Gastrocnemius medialis (tissue), 4 donors: Measurements from ENCODE around the gene FBXW9. TPM values are rescaled to one million over a fixed set of nuclear protein-coding genes. Genes with fewer than 3 reads are reported as not detected.

Experiments
- ATAC-seq, 2 donors: fragments of 150-250 bp; one replicate each; pipeline ENCODE4 v1.9.1; 2016
- DNase-seq, 2 donors: peaks; one replicate each; pipeline ENCODE4 v3.0.0-alpha.2; 2019
- H3K27ac ChIP-seq, 4 donors: fragments of 200-600 bp; sonication (generic); 1 replicate in 1 of 4; 2 replicates in 3 of 4; pipeline ENCODE4 v1.5.1; 2016 to 2018; ENCODE audit warnings: mild to moderate bottlenecking in 2 of 4, moderate library complexity in 1 of 4
- H3K27me3 ChIP-seq, 3 donors: fragments of 200-600 bp; sonication (generic) in 2 of 3; 1 replicate in 1 of 3; 2 replicates in 2 of 3; pipeline versions ENCODE4 v1.5.1 to v1.6.0; 2016 to 2019; ENCODE audit warnings: mild to moderate bottlenecking in 1 of 3, moderate library complexity in 1 of 3
- H3K36me3 ChIP-seq, 2 donors: fragments of 200-600 bp; sonication (generic) in 1 of 2; one replicate each; pipeline ENCODE4 v1.5.1; 2017 to 2018
- H3K4me1 ChIP-seq, 2 donors: fragments of 200-600 bp; sonication (generic) in 1 of 2; one replicate each; pipeline ENCODE4 v1.5.1; 2016 to 2017; ENCODE audit warnings: mild to moderate bottlenecking in 2 of 2
- H3K4me3 ChIP-seq, 4 donors: fragments of 200-600 bp; sonication (generic) in 3 of 4; 1 replicate in 1 of 4; 2 replicates in 3 of 4; pipeline ENCODE4 v1.5.1; 2016 to 2019; ENCODE audit warnings: mild to moderate bottlenecking in 2 of 4
- H3K9me3 ChIP-seq, 3 donors: fragments of 200-600 bp; sonication (generic) in 2 of 3; 1 replicate in 1 of 3; 2 replicates in 2 of 3; pipeline ENCODE4 v1.5.1; 2016 to 2019
- POLR2A ChIP-seq, 2 donors: fragments of 450-650 bp; IDR thresholded peaks; one replicate each; pipeline ENCODE4 v1.6.1; 2017; ENCODE audit warnings: antibody characterized with exemption in 2 of 2, mild to moderate bottlenecking in 2 of 2, moderate library complexity in 2 of 2
- in situ Hi-C, 4 donors: fragments of 200-750 bp; cut with MboI; loops; one replicate each; pipeline versions ENCODE4 v1.15.0 to v1.8.0; 2017; ENCODE audit warnings: low sequenced_read_pairs in 4 of 4
- intact Hi-C: fragments of 100-400 bp; cut with DNase I; formaldehyde crosslinking; loops from one replicate; pipeline ENCODE4 v1.15.1; 2023; ENCODE audit warnings: low total_unique reads
- total RNA-seq, 4 donors: library from RNA; depleted of rRNA; stranded (reverse); fragments of >200 nt; gene quantifications; one replicate each; pipeline versions ENCODE4 v1.1.0 to v1.2.3, GENCODE V29; 2016
- TF ChIP-seq, protein P1 (sequence below), 5 experiments: fragments of 450-650 bp in 3 of 5; fragments of 200-600 bp in 2 of 5; sonication (generic) in 2 of 5; IDR thresholded peaks in 4 of 5; conservative IDR thresholded peaks in 1 of 5; 1 replicate in 4 of 5; 2 replicates in 1 of 5; pipeline ENCODE4 v1.5.1; 2016 to 2019; ENCODE audit warnings: antibody characterized with exemption in 5 of 5, mild to moderate bottlenecking in 3 of 5, moderate library complexity in 3 of 5

The FBXW9 gene
- total RNA-seq, 4 donors from 2014 or later = 2.5 to 5.8 (median 3.3) TPM

DNA sequence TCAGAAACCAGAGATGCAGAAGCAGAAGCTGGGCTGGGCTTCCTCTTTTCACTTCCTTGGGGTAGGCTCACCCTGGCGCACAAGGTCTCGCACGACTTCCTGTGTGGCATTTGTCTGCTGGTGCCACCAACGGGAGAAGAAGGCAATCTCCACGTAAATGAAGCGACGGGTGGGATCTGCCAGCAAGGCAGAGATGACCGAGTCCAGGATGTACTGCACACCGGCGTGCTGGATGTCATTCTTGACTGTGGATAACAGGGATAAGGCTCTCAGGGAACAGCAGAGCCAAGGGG, 31.2 kb downstream of the FBXW9 start:
- Histone ChIP-seq H3K4me1 (peaks cover 26 to 29% of the 10 kb centered on the region in 2 donors), H3K27ac (no peak overlapping the region), H3K27me3 (no peaks in the 10 kb centered on the region), H3K36me3 (peaks cover 0 to 58% of the 10 kb centered on the region in 2 donors), H3K9me3 (no peaks in the 10 kb centered on the region), H3K4me3 (no peak overlapping the region)
- in situ Hi-C loops = no loop called here
- intact Hi-C loops = loop anchor here (5.0 kb wide), 3 partner anchors 113 to 868 kb away; partner anchors contain the start of genes ZNF491, ZNF564 and ZNF799
- no peak for ATAC-seq
- peak in 1 of 2 donors; percentile 44 for DNase-seq
- TF ChIP-seq POLR2A (IDR thresholded peaks at IDR 0.05) = no peak
- TF ChIP-seq, protein P1, sequence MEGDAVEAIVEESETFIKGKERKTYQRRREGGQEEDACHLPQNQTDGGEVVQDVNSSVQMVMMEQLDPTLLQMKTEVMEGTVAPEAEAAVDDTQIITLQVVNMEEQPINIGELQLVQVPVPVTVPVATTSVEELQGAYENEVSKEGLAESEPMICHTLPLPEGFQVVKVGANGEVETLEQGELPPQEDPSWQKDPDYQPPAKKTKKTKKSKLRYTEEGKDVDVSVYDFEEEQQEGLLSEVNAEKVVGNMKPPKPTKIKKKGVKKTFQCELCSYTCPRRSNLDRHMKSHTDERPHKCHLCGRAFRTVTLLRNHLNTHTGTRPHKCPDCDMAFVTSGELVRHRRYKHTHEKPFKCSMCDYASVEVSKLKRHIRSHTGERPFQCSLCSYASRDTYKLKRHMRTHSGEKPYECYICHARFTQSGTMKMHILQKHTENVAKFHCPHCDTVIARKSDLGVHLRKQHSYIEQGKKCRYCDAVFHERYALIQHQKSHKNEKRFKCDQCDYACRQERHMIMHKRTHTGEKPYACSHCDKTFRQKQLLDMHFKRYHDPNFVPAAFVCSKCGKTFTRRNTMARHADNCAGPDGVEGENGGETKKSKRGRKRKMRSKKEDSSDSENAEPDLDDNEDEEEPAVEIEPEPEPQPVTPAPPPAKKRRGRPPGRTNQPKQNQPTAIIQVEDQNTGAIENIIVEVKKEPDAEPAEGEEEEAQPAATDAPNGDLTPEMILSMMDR (IDR thresholded peaks at IDR 0.05 in 4 of 5, conservative IDR thresholded peaks at IDR 0.05 in 1 of 5) = no peak

DNA sequence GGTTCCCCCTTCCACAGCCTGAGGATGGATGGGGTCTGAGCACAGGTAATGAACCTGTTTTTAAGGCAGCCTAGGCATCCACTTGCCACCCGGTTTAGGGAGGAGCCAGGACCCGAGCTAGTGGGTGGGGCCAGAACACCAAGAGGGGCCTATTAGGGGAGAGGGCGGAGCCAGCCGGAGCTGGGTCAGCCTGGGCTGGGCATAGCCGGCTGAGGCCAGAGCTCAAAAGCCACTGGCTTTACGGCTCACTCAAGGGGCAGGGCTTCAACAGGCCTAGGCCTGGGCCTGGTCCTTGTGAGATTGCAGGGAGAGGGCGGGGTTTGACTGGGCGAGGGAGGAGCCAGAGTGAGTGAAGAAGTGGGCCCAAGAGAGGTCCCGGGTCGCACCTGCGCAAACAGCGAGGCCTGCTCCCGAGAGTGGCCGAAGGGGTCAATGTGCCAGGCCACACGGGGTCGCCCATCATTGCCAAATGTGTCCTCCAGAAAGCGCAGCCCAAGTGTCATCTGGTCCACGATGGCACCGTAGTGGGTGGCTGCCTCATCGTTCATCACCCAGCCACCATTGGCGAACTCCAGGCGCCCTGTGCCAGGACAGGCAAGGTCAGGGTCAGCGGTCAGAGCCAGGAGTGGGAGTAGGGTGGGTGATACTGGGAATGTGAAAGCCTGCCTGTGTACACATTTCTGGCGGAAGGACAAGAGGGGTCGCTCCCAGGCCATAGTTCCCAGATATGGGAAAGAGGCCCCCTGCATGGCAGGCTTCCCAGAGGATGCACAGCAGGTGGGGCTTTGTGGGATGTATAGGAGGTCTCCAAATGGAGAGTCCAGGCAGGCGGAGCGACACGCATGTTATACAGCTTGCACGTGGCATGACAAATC, 31.8 kb downstream of the FBXW9 start:
- DNase-seq = no peak
- Histone ChIP-seq H3K27me3 (no peaks in the 10 kb centered on the region), H3K9me3 (no peaks in the 10 kb centered on the region), H3K4me1 (peaks cover 24 to 26% of the 10 kb centered on the region in 2 donors), H3K4me3 (no peak overlapping the region), H3K36me3 (peaks cover 0 to 64% of the 10 kb centered on the region in 2 donors), H3K27ac (no peak overlapping the region)
- in situ Hi-C loops = no loop called here
- TF ChIP-seq POLR2A (IDR thresholded peaks at IDR 0.05) = no peak
- TF ChIP-seq, protein P1 (IDR thresholded peaks at IDR 0.05 in 4 of 5, conservative IDR thresholded peaks at IDR 0.05 in 1 of 5) = no peak
- intact Hi-C loops = loop anchor here (5.0 kb wide), 3 partner anchors 112 to 867 kb away; partner anchors contain the start of genes ZNF491, ZNF564 and ZNF799
- no peak for ATAC-seq

DNA sequence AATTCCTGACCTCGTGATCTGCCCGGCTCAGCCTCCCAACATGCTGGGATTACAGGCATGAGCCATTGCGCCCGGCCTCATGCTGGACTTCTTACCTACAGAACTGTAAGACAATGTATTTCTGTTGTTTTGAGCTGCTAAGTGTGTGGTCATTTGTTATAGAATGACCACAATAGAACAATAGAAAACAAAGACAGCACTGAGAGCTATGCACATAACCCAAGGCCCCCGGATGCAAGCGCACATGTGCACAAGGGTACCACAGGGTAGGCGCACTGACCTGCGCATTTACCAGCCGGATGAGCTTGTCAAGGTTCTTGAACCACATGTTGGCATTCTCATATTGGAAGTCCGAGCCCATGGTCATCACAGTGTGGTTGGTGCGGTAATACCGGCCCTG, 35.5 kb downstream of the FBXW9 start:
- H3K4me3 ChIP-seq = no peak overlapping the region
- H3K27ac ChIP-seq = no peak overlapping the region
- ATAC-seq (no peak), DNase-seq (no peak)
- no peaks in the 10 kb centered on the region for H3K27me3 ChIP-seq
- peaks cover 3 to 6% of the 10 kb centered on the region in 2 donors for H3K4me1 ChIP-seq
- in situ Hi-C loops (no loop called here), intact Hi-C loops (no loop called here)
- H3K36me3 ChIP-seq = peaks cover 0 to 78% of the 10 kb centered on the region in 2 donors
- H3K9me3 ChIP-seq = no peaks in the 10 kb centered on the region
- TF ChIP-seq, protein P1 (IDR thresholded peaks at IDR 0.05 in 4 of 5, conservative IDR thresholded peaks at IDR 0.05 in 1 of 5) = no peak
- no peak for TF ChIP-seq POLR2A (IDR thresholded peaks at IDR 0.05)

DNA sequence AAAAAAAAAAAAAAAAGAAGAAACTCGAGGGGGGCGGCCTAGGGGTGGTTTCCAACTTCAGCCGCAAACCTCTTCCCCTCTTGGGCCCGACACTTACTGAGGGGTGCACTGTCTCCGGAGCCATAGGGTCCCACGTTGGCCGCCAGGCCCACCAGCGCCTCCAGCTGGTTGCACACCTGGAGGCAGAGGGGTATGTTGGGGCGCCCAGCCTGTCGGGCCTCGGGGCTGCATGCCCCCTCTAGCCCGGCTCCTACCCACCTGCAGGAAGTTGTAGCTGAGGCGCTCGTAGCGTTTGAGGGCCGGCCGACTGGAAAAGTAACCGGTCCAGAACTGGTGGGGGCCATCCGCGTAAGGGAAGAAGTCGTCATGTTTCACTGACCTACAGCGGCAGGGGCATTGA, 38.5 kb downstream of the FBXW9 start:
- peaks cover 0 to 76% of the 10 kb centered on the region in 2 donors for H3K36me3 ChIP-seq
- H3K27ac ChIP-seq = no peak overlapping the region
- in situ Hi-C loops = no loop called here
- no peak for DNase-seq
- H3K27me3 ChIP-seq = no peaks in the 10 kb centered on the region
- H3K9me3 ChIP-seq = no peaks in the 10 kb centered on the region
- no peak for TF ChIP-seq POLR2A (IDR thresholded peaks at IDR 0.05)
- TF ChIP-seq, protein P1 (IDR thresholded peaks at IDR 0.05 in 4 of 5, conservative IDR thresholded peaks at IDR 0.05 in 1 of 5) = no peak
- ATAC-seq = no peak
- no peaks in the 10 kb centered on the region for H3K4me1 ChIP-seq
- no peak overlapping the region for H3K4me3 ChIP-seq
- intact Hi-C loops = no loop called here
